GM19324 (cell line): ENCODE results near the gene TAS2R41.
"Not testable (repeated sequence)": the region's sequence is repeated elsewhere in the genome, so short reads cannot be mapped to it uniquely, and the experiment has no call there.

ENCODE experiments used
- ATAC-seq: cut with Tn5 transposase; IDR thresholded peaks from one replicate; pipeline ENCODE4 v1.9.1; 2021; ENCODE audit warnings: mild to moderate bottlenecking, moderate library complexity; ENCODE audit not compliant: unreplicated experiment, low FRiP score

TAS2R41 gene

DNA sequence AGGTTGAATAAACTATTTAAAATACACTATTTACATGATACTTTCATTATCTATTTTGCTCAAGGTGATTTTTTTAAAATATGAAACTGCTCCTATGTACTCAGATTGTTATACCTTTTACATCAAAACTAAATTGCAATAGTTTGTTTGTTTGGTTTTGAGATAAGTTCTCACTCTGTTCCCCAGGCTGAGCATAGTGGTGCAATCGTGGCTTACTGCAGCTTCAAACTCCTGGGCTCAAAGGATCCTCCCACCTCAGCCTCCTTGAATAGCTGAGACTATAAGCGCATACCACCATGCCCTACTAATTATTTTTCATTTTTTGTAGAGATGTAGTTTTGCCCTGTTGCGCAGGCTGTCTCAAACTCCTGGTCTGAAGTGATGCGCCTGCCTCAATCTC, 21.7 kb upstream of the TAS2R41 start:
- no peak for ATAC-seq

- ATAC-seq = no peak
Measured at GRCh38 chr7:143456992-143457793, 20.5 kb upstream of the TAS2R41 start.

- ATAC-seq = peak; percentile 86
Measured at GRCh38 chr7:143458263-143458662, 19.4 kb upstream of the TAS2R41 start.

DNA sequence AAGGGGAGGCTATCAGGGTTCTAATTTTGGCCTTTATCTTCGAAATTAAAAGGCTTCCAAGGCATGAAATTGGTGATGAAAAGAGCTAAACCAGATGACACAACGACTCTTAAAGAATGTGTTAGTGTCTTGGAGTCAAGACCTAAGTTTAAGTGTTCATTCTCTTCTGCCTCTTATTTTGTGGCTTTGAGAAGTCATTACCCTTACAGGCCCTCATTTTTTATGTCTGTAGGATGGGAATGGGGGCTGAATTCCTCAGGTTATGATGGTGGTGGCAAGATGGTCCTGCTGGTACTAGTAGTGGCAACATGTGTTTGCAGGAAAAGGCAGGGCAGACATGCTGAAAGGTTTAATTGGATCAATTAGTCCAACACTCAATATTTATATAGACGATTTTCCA, 19.0 kb upstream of the TAS2R41 start:
- no peak for ATAC-seq

DNA sequence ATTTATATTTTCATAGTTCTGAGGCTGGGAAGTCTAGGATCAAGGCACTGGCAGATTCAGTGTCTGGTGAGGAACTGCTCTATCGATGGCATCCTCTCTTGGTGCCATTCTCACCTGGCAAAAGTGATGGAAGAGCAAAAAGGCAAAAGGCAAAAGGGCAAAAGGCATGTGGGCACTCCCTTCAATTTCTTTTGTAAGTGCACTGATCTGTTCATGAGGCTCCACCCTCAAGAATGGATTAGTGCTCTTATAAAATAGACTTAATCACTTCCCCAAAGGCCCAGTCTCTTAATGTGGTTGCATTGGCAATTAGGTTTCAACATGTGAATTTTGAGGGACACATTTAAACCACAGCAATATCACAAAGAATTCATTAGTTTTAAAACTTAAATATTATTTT, 18.3 kb upstream of the TAS2R41 start:
- no peak for ATAC-seq

GRCh38 chr7:143460271-143460979, 17.2 kb upstream of the TAS2R41 start:
- no peak for ATAC-seq

DNA sequence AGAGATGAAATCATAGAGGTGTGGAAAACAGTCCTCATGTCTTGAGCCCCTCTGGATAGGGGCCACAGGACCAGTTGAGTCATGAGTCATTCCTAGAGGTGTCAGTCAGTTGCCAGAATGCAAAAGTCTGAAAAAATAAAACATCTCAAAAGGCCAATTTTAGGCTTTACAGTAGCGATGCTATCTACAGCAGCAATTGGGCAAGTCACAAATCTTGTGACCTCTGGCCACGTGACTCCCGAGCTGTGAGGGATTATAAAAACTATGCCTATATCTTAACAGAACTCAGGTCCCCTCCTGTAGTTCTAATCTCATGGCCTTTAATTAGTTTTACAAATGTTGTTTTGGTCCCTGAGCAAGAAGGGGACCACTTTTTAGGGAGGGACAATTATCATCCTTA, 15.6 kb upstream of the TAS2R41 start:
- ATAC-seq = no peak

GRCh38 chr7:143463556-143463955, 14.1 kb upstream of the TAS2R41 start:
- ATAC-seq = no peak

DNA sequence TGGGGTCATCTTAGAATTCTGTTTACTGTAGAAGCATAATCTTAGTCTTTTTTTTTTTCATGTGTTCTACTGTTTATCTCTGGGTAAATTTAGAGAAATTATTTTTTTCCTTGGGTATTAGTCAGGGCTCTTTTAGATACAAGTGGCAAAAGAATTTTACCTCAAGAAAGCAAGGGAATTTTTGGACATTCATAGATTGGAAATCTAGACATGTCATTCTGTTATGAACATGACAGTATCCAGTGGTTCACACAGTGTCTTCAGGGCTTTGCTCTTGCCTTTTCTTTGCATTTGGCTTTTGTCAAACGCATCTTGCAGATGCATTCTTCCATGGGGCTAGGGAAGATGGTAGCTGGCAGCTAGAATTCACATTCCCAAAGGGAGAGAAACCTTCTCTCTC, 13.7 kb upstream of the TAS2R41 start:
- ATAC-seq = no peak

DNA sequence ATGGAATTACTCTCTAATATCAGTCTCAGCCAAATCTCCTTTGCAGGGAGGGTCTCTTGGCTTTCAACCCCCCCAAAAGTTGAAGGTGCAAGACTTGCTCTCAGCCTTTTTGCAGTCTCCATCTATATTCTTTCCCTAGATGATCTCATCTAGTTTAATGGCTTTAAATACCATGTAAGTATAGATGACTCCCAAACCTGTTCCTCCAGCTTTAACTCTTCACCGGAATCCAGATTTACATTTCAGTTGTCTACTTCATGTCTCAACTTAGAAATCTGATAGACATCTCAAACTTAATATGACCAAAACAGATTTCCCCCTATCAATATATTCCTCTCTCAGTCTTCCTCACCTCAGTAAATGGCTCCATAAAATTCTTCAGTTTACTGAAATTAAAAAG, 9.9 kb upstream of the TAS2R41 start:
- ATAC-seq = no peak

GRCh38 chr7:143472071-143472689, 5.5 kb upstream of the TAS2R41 start:
- ATAC-seq = not testable (repeated sequence)

- ATAC-seq = no peak
Measured at GRCh38 chr7:143479055-143479766, 1.5 kb downstream of the TAS2R41 start.

- no peak for ATAC-seq
Measured at GRCh38 chr7:143480501-143480900, 2.8 kb downstream of the TAS2R41 start.

- no peak for ATAC-seq
Measured at GRCh38 chr7:143484119-143484518, 6.4 kb downstream of the TAS2R41 start.

DNA sequence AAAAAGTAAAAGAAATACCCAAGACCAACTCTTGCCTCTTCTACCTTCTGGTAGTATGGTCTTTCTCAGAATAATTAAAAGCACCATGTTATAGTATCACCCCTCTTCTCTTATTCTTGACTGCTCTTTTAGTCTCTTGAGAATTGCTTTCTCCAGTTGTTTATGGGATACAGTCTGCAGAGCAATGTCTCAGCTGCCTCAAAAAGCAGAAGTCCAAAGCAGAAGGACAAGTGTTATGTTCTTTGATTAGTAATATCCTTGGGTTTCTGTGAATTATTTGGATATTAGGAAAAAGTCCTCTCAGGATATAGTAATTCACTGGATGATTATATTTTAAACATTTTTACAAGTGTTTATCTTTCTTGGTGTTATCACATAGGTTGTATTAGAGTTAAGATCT, 7.4 kb downstream of the TAS2R41 start:
- ATAC-seq = no peak

DNA sequence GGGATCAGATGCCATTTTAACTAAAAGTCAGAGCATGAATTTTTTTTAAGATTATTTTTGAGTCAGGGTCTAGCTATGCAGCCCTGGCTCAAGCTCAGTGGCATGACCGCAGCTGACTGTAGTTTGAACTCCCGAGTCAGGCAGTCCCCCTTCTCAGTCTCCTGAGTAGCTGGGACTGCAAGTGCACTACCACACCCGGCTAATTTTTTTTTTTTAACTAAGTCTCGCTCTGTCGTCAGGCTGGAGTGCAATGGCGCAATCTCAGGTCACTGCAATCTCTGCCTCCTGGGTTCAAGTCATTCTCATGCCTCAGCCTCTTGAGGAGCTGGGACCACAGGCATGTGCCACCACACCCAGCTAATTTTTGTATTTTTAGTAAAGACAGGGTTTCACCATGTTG, 7.8 kb downstream of the TAS2R41 start:
- ATAC-seq = no peak

- ATAC-seq = not testable (repeated sequence)
Measured at GRCh38 chr7:143486266-143486665, 8.6 kb downstream of the TAS2R41 start.

DNA sequence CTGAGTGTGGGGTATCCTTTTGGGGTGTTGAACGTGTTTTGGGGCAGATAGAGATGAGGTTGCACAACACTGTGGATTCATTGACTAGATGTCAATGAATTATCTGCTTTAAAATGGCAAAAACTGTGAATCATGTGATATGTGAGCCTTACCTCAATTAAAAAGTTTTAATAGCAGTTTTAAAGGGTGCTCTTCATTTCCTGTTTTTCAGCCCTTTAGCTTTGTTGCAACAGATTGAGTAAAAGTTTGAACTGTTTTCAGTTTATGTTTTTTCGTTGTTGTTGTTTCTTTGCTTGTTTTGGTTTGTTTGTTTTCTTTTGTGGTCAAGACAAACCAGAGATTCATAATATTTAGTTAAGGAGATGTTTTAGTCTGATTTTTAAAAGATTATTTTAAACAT, 9.4 kb downstream of the TAS2R41 start:
- no peak for ATAC-seq

DNA sequence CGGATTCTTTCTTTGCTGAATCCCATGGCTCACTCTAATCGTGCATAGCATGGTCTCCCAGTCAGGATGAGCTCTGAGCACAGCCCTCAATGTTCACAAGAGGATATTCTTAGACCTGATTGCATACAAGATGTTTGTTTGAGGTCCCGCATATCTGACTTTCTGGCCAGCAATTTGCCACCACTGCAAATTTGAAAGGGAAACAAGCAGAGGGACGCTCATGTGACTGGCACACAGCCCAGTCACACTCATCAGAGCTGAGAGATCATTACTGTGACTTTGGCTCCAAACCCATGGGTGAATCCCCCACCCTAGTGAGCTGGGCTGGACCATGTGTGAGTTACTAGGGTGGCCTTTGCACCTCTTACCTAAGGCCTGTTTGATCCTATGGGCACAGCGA, 9.9 kb downstream of the TAS2R41 start:
- peak; percentile 57 for ATAC-seq

- ATAC-seq = no peak
Measured at GRCh38 chr7:143490717-143491306, 13.1 kb downstream of the TAS2R41 start.

GRCh38 chr7:143492043-143492471, 14.4 kb downstream of the TAS2R41 start:
- ATAC-seq = no peak
